H1 (cell line): Measurements from ENCODE around the gene LPP. TPM values are rescaled to one million over a fixed set of nuclear protein-coding genes. Genes with fewer than 3 reads are reported as not detected.
"Not testable (repeated sequence)": the region's sequence is repeated elsewhere in the genome, so short reads cannot be mapped to it uniquely, and the experiment has no call there.

Source experiments
- CTCF ChIA-PET: fragments of 300-600 bp; sonication (Branson Sonifier 250); formaldehyde crosslinking; loops from one replicate; lab custom pipeline; 2021; ENCODE audit not compliant: partially characterized antibody; lab: Charles Lee
- POLR2A ChIA-PET: fragments of 300-600 bp; sonication (Branson Sonifier 250); formaldehyde crosslinking; loops from one replicate; lab custom pipeline; 2021; ENCODE audit warnings: inconsistent platforms; ENCODE audit not compliant: partially characterized antibody; lab: Charles Lee
- DNase-seq, 2 experiments: peaks; one replicate each; pipeline versions ENCODE4 v3.0.0 to v3.0.0-alpha.2; 2010 to 2022; ENCODE audit warnings: low spot score in 2 of 2, low read depth in 1 of 2, mixed read lengths in 1 of 2
- FAIRE-seq: peaks from 2 replicates; lab custom pipeline; 2011; peaks lifted over from hg19 to GRCh38; lab: Jason Lieb, UNC
- H2AFZ ChIP-seq: 2 replicates; pipeline ENCODE4 v1.8.1; 2012; ENCODE audit warnings: low read length, inconsistent platforms
- H2AK5ac ChIP-seq: 2 replicates; pipeline ENCODE4 v1.6.1; 2013; ENCODE audit warnings: low read depth, low read length
- H2BK120ac ChIP-seq: replicated peaks from 2 replicates; pipeline ENCODE3; 2013; ENCODE audit warnings: low read depth, low read length, inconsistent platforms
- H2BK12ac ChIP-seq: 2 replicates; pipeline ENCODE4 v1.6.1; 2013; ENCODE audit warnings: low read depth, low read length
- H2BK15ac ChIP-seq: 2 replicates; pipeline ENCODE4 v1.6.1; 2013; ENCODE audit warnings: low read length
- H2BK20ac ChIP-seq: 2 replicates; pipeline ENCODE4 v1.6.1; 2013; ENCODE audit warnings: low read length
- H2BK5ac ChIP-seq: 2 replicates; pipeline ENCODE4 v1.6.1; 2013; ENCODE audit warnings: low read depth, low read length
- H3K14ac ChIP-seq: 2 replicates; pipeline ENCODE4 v1.6.1; 2013; ENCODE audit warnings: inconsistent platforms; ENCODE audit not compliant: insufficient read length
- H3K18ac ChIP-seq: 2 replicates; pipeline ENCODE4 v1.6.1; 2013; ENCODE audit warnings: low read length; ENCODE audit errors: extremely low read depth
- H3K23ac ChIP-seq: 2 replicates; pipeline ENCODE4 v1.6.1; 2013; ENCODE audit warnings: inconsistent platforms; ENCODE audit not compliant: insufficient read length
- H3K23me2 ChIP-seq: 2 replicates; pipeline ENCODE4 v1.6.1; 2013; ENCODE audit warnings: low read depth, low read length
- H3K27ac ChIP-seq: 2 replicates; pipeline ENCODE4 v1.6.1; 2011; ENCODE audit warnings: low read depth, low read length, inconsistent platforms
- H3K27me3 ChIP-seq, 4 experiments: replicated peaks in 1 of 4; 1 replicate in 1 of 4; 2 replicates in 3 of 4; pipeline versions ENCODE4 v1.6.1 to v1.8.1; 2011 to 2013; ENCODE audit warnings: low read length in 3 of 4, mild to moderate bottlenecking in 3 of 4, inconsistent platforms in 2 of 4, mixed read lengths in 2 of 4, moderate library complexity in 1 of 4; ENCODE audit not compliant: control insufficient read depth in 3 of 4, insufficient read depth in 3 of 4; ENCODE audit errors: extremely low read depth in 1 of 4
- H3K36me3 ChIP-seq, 4 experiments: 2 replicates each; pipeline versions ENCODE4 v1.6.1 to v1.8.1; 2011 to 2013; ENCODE audit warnings: mild to moderate bottlenecking in 4 of 4, low read length in 3 of 4, moderate library complexity in 2 of 4, control low read depth in 1 of 4, inconsistent platforms in 1 of 4; ENCODE audit not compliant: insufficient read depth in 4 of 4, control insufficient read depth in 2 of 4
- H3K4ac ChIP-seq: replicated peaks from 2 replicates; pipeline ENCODE3; 2013; ENCODE audit warnings: low read length, low read depth, mixed read lengths, inconsistent platforms; ENCODE audit not compliant: insufficient read length
- H3K4me1 ChIP-seq, 4 experiments: replicated peaks in 1 of 4; 1 replicate in 1 of 4; 2 replicates in 3 of 4; pipeline versions ENCODE4 v1.6.1 to v1.8.1; 2011 to 2013; ENCODE audit warnings: low read length in 3 of 4, inconsistent platforms in 2 of 4, mixed read lengths in 1 of 4; ENCODE audit not compliant: insufficient read depth in 4 of 4, control insufficient read depth in 3 of 4
- H3K4me2 ChIP-seq, 2 experiments: 2 replicates each; pipeline versions ENCODE4 v1.6.1 to v1.8.1; 2011 to 2013; ENCODE audit warnings: low read depth in 2 of 2, low read length in 2 of 2, control low read depth in 1 of 2, inconsistent platforms in 1 of 2, mild to moderate bottlenecking in 1 of 2; ENCODE audit not compliant: insufficient read depth in 1 of 2
- H3K4me3 ChIP-seq, 4 experiments: fragments of 200-600, 300-600 bp in 1 of 4; sonication (generic), shearing (Covaris generic), sonication (Bioruptor Twin) in 1 of 4; 2 replicates each; pipeline versions ENCODE4 v1.5.1 to v1.8.1; 2011 to 2016; ENCODE audit warnings: low read length in 4 of 4, low read depth in 3 of 4, control low read depth in 2 of 4, inconsistent platforms in 2 of 4, mild to moderate bottlenecking in 2 of 4, mixed read lengths in 1 of 4, moderate library complexity in 1 of 4; ENCODE audit not compliant: insufficient read depth in 2 of 4; ENCODE audit errors: extremely low read depth in 1 of 4
- H3K56ac ChIP-seq: replicated peaks from 2 replicates; pipeline ENCODE3; 2013; ENCODE audit warnings: low read depth, mild to moderate bottlenecking, mixed read lengths, low read length, inconsistent platforms; ENCODE audit not compliant: insufficient read length
- H3K79me1 ChIP-seq: 2 replicates; pipeline ENCODE4 v1.6.1; 2013; ENCODE audit warnings: low read depth, low read length, control low read depth
- H3K79me2 ChIP-seq, 2 experiments: 2 replicates each; pipeline versions ENCODE4 v1.6.1 to v1.8.1; 2012 to 2013; ENCODE audit warnings: low read length in 2 of 2, mild to moderate bottlenecking in 2 of 2, inconsistent platforms in 1 of 2; ENCODE audit not compliant: insufficient read depth in 2 of 2, control insufficient read depth in 1 of 2
- H3K9ac ChIP-seq, 4 experiments: replicated peaks in 1 of 4; 1 replicate in 1 of 4; 2 replicates in 3 of 4; pipeline versions ENCODE4 v1.6.1 to v1.8.1; 2011 to 2013; ENCODE audit warnings: low read depth in 3 of 4, low read length in 3 of 4, control low read depth in 2 of 4, mild to moderate bottlenecking in 2 of 4, moderate library complexity in 2 of 4, inconsistent platforms in 1 of 4; ENCODE audit errors: extremely low read depth in 1 of 4
- H3K9me3 ChIP-seq, 2 experiments: 2 replicates each; pipeline versions ENCODE4 v1.6.1 to v1.8.1; 2012 to 2013; ENCODE audit warnings: mild to moderate bottlenecking in 2 of 2, moderate library complexity in 2 of 2, control low read depth in 1 of 2, inconsistent platforms in 1 of 2, low read depth in 1 of 2, low read length in 1 of 2, mixed read lengths in 1 of 2; ENCODE audit not compliant: insufficient read depth in 2 of 2
- H4K20me1 ChIP-seq, 2 experiments: replicated peaks in 1 of 2; 2 replicates each; pipeline versions ENCODE3 to v1.8.1; 2011 to 2013; ENCODE audit warnings: inconsistent platforms in 2 of 2, low read length in 2 of 2, mild to moderate bottlenecking in 1 of 2; ENCODE audit not compliant: insufficient read depth in 2 of 2, control insufficient read depth in 1 of 2
- H4K5ac ChIP-seq: 2 replicates; pipeline ENCODE4 v1.6.1; 2013; ENCODE audit warnings: low read length, low read depth, mixed read lengths, inconsistent platforms; ENCODE audit not compliant: insufficient read length
- H4K8ac ChIP-seq: 2 replicates; pipeline ENCODE4 v1.8.0; 2013; ENCODE audit warnings: mild to moderate bottlenecking, moderate library complexity, low read length, inconsistent platforms; ENCODE audit not compliant: insufficient read depth; ENCODE audit errors: extremely low read depth
- H4K91ac ChIP-seq: replicated peaks from 2 replicates; pipeline ENCODE3; 2013; ENCODE audit warnings: low read length, mixed read lengths, inconsistent platforms; ENCODE audit not compliant: insufficient read length
- WGBS, 2 experiments: shearing (Covaris generic) in 1 of 2; methylation state at CpG; one replicate each; pipeline versions ENCODE4 v1.1.6 to v1.1.7; 2013 to 2015; ENCODE audit warnings: low lambda C conversion rate in 2 of 2, mixed read lengths in 2 of 2, inconsistent platforms in 1 of 2, low coverage in 1 of 2, missing lambda C conversion rate in 1 of 2; ENCODE audit not compliant: insufficient replicate concordance in 2 of 2, insufficient coverage in 1 of 2, insufficient read length in 1 of 2; ENCODE audit errors: extremely low coverage in 1 of 2, missing lambda C conversion rate in 1 of 2; 5-methylcytosine and 5-hydroxymethylcytosine counted together
- polyA plus RNA-seq, 7 experiments: library from polyadenylated mRNA; depleted of rRNA in 3 of 7; stranded (reverse) in 5 of 7; unstranded in 2 of 7; fragments of >200 nt in 5 of 7; fragments of 200-250 nt in 2 of 7; gene quantifications; 1 replicate in 5 of 7; 2 replicates in 1 of 7; 4 replicates in 1 of 7; pipeline versions ENCODE4 v1.2.1 to v1.2.3, GENCODE V29; 2011 to 2013; ENCODE audit warnings: missing spikeins in 2 of 7, mixed read lengths in 2 of 7
- total RNA-seq: library from RNA; stranded (reverse); fragmentation: NEBNext Ultra II Directional; extraction: Animal tissue kit (Norgen Biotek cat#: 25700); gene quantifications from 2 replicates; pipeline ENCODE4 v1.2.1, GENCODE V29; 2021

LPP gene
- total and polyA plus RNA-seq, 2 of the 8 experiments (the other 6 are each of a cell fraction or from before 2014, with no cell fraction given), result 10.0 to 53.3 TPM

GRCh38 chr3:188427981-188428380 is 274.0 kb downstream of the LPP start:
- 93% methylated on average over 4 of the region's 4 CpGs; no CpG with 5 or more reads in 1 of the 2 experiments for WGBS, 2 experiments
- H2BK5ac ChIP-seq, H3K4ac ChIP-seq, H3K56ac ChIP-seq, H3K9me3 ChIP-seq, H3K23me2 ChIP-seq, H3K4me2 ChIP-seq, H4K8ac ChIP-seq, H3K36me3 ChIP-seq, H3K79me2 ChIP-seq, H2BK12ac ChIP-seq, H3K27me3 ChIP-seq, H3K18ac ChIP-seq, H4K5ac ChIP-seq, H3K79me1 ChIP-seq, H4K91ac ChIP-seq, FAIRE-seq, H4K20me1 ChIP-seq, H2BK120ac ChIP-seq, H3K27ac ChIP-seq, H3K4me3 ChIP-seq, H2AFZ ChIP-seq, H3K4me1 ChIP-seq, DNase-seq, H2BK20ac ChIP-seq, H3K23ac ChIP-seq, H3K14ac ChIP-seq, H3K9ac ChIP-seq, H2BK15ac ChIP-seq, CTCF ChIA-PET, POLR2A ChIA-PET, H2AK5ac ChIP-seq: not testable (repeated sequence)
